T-helper 2 cell treated with Interferon-gamma antibody and Interleukin-4, amounts not matched to agents 100 ng/mL and 5 ng/mL, for 36 hours (primary cell): ENCODE data around the gene KRTAP5-10. TPM values are rescaled to one million over a fixed set of nuclear protein-coding genes. Genes with fewer than 3 reads are reported as not detected.
"Not testable (repeated sequence)": the region's sequence is repeated elsewhere in the genome, so short reads cannot be mapped to it uniquely, and the experiment has no call there.

Experiments
- intact Hi-C: fragments of 100-400 bp; cut with micrococcal nuclease; formaldehyde crosslinking; loops from one replicate; pipeline ENCODE4 v1.15.1; 2023
- total RNA-seq: library from RNA; stranded (reverse); gene quantifications from 2 replicates; pipeline ENCODE4 v1.2.3, GENCODE V29; 2022

Gene KRTAP5-10
- total RNA-seq, 1 donor from 2014 or later = not detected

GRCh38 chr11:71607520-71608216, 42.3 kb downstream of the KRTAP5-10 start:
- intact Hi-C loops = not testable (repeated sequence)

DNA sequence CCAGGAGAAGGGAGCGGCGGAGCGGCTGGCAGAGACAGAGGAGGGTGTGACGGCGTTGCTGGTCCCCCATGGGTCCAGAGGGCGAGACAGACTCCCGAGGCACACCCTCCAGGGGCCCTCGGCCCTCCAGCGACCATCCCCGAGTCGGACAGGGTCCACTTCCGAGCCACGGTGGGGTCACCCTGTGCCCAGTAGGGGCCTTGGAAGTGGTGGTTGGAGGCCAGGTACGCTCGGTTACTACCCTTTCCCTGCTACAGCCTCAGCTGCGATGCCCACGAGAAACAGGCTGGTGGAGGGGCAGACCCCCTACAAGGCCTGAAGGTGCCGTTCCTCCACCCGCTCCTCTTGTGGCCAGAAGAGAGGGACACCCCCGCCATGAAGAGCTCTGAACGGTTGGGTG, 42.9 kb downstream of the KRTAP5-10 start:
- intact Hi-C loops = not testable (repeated sequence)

GRCh38 chr11:71611218-71611910, 46.0 kb downstream of the KRTAP5-10 start:
- intact Hi-C loops = not testable (repeated sequence)

DNA sequence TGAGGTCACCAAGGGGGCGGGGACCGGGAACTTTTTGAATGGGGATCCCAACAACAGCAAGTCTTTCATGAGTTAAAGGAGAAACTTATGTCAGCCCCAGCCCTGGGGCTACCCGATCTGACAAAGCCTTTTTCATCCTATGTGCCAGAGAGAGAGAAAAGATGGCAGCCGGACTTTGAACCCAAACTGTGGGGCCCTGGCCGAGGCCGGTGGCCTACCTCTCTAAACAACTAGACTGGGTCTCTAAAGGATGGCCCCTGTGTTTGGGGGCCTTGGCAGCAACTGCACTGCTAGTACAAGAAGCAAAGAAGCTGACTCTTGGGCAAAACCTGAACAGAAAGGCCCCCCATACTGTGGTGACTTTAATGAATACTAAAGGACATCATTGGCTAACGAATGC, 48.6 kb downstream of the KRTAP5-10 start:
- intact Hi-C loops = not testable (repeated sequence)

- intact Hi-C loops = not testable (repeated sequence)
Measured at GRCh38 chr11:71614366-71614917, 49.1 kb downstream of the KRTAP5-10 start.

DNA sequence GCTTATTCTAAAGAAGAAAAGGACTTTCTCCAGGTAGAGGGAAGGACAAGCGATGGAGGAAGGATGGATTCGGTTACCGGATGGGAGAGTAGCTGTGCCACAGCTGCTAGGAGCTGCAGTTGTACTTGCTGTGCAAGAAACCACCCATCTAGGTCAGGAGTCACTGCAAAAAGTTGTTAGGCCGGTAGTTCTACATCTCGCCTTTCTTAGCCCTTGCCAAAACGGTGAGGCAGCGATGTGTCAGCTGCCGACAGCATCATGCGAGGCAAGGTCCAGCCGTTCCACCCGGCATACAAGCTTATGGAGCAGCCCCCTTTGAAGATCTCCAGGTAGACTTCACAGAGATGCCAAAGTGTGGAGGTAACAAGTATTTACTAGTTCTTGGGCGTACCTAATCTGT, 49.6 kb downstream of the KRTAP5-10 start:
- intact Hi-C loops = not testable (repeated sequence)

Other genes with a start within 250 kb of the KRTAP5-10 start
- 47.0 and 51.1 TPM in 2 replicates for gene DHCR7, start 117.2 kb upstream of the KRTAP5-10 start, total RNA-seq
- 109 and 112 TPM in 2 replicates for gene NADSYN1, start 112.4 kb upstream of the KRTAP5-10 start, total RNA-seq
- 0.14 and 0.25 TPM in 2 replicates for gene KRTAP5-7, start 38.3 kb upstream of the KRTAP5-10 start, total RNA-seq
- 0.16 TPM in 1 of 2 replicates, not detected in the other for gene KRTAP5-8, start 27.5 kb upstream of the KRTAP5-10 start, total RNA-seq
- 0.18 and 0.39 TPM in 2 replicates for gene KRTAP5-9, start 17.1 kb upstream of the KRTAP5-10 start, total RNA-seq
- not detected in 2 replicates for gene KRTAP5-11, start 17.3 kb downstream of the KRTAP5-10 start, total RNA-seq